GM11168 (cell line): ENCODE measurements around the gene BRF1.
"Not testable (repeated sequence)": the region's sequence is repeated elsewhere in the genome, so short reads cannot be mapped to it uniquely, and the experiment has no call there.

ENCODE experiments used
- in situ Hi-C: fragments of 300-500 bp; cut with MboI; formaldehyde crosslinking; loops from one replicate; pipeline ENCODE4 v1.12.0; 2022; ENCODE audit warnings: low sequenced_read_pairs; ENCODE audit not compliant: unreplicated experiment

Gene BRF1

DNA sequence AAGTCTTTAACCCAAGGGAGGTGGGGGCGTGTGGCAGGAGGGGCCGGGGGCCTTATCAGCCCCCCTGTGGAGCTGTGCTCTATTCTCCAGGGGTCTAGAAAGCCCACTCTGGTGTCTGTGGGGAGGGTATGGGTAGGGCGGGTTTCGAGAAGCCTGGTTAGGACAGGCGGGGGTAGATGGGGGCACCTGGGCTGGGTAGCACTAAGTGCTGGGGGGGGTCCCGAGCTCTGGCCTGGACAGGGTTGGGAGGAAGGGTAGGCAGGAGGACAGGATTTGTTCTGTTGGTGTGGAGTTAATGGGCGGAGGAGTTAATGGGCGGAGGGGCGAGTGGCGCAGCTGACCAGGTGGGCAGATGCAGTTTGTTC is 15.8 kb upstream of the BRF1 start:
- in situ Hi-C loops, result no loop called here

DNA sequence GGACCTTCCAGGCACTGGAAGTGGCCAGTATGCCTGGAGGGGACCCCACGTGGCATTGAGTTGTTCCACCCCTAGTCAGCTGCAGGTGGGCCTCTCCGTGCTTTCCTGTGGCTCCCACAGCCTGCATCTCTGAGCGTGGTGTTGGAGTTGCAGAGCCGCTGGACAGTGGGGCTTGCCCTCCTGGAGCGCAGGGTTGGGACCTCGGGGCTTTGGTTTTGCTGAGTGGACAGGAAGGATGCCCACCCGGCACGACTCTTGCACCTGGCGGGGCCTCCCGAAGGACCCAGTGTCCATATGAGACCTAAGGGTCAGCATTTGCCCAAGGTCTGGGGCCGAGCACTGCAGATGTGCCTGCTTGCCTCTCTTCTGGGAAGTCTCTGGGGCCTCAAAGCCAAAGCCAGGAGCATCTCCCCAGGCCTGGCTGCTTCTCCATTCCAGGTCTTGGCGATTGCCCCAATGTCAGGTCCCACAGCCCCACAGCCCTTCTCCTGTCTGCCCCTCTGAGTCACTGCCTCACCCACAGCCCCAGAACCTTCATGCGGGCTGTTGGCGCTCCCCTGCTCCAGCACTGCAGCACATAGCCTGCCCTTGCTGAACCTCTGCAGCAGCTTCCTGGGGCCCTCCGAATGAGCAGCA is 15.3 kb upstream of the BRF1 start:
- in situ Hi-C loops, result no loop called here

DNA sequence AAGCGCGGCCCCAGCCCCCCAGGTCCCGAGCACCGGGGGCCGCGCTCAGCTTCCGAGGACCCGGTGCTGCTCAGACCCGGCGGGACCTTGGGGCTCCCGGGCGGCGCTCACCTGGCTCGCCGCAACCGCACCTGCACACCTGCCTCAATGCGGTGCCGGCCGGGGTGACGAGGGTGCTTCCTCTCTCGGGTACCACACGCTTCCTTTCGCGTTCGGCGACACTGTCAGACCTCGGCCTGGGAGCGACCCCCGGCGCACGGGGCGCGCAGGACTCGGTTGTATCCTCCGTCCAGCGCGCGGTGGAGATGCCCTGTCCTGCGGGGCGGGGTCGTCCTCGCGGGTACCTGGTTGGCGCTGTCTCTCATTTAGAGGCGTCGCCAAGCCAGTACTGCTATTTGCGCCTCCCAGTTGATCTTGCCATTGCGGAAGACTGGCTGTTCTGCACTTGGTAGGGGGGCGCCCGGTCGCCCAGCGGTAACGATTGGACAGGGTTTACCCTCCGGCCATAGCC is 14.5 kb upstream of the BRF1 start:
- in situ Hi-C loops, result no loop called here

DNA sequence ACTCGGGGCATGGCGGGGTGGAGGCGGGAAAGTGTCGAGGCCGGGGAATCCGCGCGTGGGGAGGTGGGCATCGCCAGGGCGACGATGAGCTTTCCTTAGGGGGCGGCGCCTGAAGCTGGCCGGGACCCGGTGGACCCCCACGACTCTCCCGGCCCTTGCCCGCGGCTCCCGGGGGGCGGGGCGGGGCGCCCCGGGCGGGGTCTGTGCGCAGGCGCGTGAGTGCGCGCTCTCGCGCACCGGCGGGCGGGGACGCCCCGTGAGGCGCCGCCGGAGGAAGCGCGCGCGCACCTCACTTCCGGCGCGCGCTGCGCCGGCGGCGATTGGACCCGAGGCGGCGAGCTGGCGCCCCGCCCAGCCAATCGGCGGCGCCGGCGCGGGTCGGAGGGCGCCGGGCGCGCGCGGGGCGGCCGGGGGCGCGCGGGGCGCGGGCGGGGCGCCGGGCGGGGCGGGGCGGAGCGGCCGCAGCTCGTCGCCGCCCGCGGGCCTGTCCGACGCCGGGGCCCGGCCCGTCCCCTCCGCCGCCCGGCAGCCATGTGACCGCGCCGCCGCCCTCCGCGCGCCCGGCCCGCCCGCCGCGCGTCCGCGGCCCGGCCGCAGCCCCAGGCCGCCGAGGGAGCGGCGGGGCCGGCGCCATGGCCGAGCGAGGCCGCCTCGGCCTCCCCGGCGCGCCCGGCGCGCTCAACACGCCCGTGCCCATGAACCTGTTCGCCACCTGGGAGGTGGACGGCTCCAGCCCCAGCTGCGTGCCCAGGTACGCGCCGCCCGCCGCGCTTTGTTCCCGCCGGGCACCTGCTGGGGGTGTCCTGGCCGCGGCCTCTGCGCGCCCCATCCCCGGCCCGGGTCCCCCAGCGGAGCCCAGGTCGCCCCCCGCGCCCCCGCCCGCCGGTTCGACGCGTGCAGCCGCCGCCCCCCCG is 13.7 kb upstream of the BRF1 start, which contains the start of gene PACS2:
Gene PACS2 (plus strand): TSS at position 462 of the 914 bp plus-strand sequence. CDS start 171 bp downstream, at position 633.
- in situ Hi-C loops, result no loop called here

DNA sequence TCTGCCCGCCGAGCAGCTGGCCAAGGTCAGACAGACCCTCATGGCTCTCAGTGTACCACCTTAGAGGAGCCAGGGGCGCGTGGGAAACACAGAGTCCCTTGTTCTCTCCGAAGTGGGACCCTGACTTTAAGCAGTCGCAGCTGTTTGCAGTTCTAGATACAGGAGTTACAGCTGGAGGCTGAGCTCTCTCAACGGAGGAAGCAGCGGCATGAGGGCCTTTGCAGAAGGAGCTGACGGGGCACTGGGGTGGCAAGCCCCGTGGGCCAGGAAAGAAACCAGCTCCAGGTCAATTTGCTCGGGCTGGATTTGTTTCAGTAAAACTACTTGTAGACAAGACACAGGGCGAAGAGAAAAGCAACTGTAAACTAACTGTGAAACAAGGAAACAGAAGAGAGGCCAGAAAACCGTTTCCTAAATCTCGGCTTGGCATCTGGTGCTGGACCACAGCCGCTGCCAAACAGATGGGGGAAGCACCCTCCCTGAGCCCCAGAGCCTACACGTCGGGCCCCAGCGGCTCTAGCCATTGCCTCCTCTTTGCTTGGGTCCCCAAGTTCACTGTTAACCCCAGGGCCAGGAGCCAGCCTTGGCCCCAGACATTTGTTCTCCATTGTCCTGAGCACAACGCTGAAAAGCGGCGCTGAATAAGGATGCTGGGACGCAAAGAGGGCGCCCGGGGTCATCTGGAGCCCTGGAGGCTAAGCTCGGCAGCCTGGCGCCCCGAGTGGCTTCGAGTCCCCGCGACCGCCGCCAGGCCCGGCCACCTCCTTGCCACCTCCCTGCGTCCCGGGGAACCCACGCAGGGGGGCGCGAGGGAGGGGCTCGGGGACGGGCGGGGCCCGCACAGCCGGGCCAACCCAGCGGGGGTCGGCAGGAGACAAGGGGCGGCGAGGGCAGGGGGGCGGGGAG is 12.8 kb upstream of the BRF1 start:
- in situ Hi-C loops, result no loop called here

DNA sequence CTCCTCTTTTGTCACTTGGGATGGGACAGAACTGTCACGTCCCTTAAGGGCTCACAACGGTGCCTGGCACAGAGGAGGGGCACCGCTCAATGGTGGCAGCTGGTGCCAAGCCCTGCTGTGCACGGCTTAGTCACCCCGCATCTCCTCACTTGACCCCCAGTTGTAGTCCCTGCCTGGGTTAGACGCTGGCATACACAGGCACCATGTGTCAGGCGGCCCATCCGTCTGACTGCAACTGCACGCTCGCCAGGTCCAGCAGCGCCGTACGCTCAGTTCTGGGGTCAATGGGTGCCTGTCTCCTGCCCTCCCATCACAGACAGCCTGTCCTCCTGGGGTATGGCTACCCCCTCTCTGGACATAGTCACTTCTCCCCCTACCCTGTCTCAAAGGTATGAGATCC is 12.2 kb upstream of the BRF1 start:
- in situ Hi-C loops, result no loop called here

DNA sequence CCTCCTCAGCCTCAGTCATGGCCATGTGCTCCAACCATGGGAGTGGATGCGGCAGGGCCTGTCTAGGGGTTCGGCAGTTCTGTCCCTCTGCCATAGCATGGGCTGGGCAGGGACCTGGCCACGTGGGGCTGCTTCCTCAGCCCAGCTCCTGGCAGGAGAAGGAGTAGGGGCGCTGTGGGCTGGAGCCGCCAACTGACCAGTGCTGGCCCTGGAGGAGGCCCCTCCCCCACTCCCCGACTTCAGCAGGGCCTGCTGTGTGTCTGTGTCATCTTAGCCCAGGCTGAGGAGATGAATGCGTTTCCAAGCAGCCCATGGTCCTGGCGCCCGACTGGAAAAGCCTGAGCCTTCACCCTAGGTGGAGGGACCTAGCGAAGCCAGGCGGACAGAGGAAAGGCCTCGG is 11.0 kb upstream of the BRF1 start:
- in situ Hi-C loops, result no loop called here

DNA sequence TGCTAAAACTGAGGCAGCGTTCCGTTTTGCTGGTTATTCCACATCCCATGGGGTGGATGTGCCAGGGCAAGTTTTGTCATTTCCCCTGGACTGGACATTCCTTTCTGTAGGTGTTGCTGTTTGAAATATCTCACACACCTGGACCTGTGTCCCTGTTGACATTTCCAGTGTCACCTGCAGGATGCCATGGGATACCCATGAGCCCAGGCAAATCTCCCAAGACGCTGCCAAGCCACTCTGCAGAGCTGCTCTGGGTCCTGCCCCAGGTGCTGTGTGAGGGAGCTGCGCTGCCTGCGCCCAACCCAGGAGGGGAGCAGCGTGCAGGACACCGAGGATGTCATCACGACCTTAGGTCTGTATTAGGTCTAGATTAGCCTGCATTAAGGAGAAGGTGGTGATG is 8.6 kb upstream of the BRF1 start:
- in situ Hi-C loops, result no loop called here

DNA sequence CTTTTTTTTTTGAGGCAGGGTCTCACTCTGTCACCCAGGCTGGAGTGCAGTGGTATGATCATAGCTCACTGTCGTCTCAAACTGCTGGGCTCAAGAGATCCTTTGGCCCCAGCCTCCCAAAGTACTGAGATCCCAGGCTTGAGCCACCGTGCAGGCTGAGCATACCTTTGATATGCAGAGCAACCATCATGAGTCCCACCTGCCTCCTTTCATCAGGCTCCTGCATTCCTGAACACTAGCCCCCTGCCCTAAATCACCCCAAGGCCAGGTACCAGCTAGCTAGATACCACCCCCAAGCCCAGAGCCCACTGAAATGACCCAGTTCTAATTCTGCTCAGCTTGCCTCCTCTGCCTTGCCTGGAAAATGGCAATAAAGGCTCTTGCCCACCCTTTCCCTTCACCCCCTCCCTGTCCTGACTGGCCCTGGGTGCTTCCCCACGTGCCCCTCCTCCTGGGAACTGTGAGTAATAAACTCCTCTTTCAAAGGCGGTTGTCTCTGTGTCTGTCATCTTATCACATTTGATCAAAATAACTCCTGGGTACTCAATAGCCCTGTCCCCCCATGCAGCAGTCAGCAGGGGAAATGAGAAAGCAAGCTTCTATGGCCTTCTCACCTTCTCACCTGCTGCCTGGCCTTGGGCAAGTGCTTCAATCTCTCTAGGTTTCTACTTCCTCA is 6.4 kb upstream of the BRF1 start:
- in situ Hi-C loops, result no loop called here

DNA sequence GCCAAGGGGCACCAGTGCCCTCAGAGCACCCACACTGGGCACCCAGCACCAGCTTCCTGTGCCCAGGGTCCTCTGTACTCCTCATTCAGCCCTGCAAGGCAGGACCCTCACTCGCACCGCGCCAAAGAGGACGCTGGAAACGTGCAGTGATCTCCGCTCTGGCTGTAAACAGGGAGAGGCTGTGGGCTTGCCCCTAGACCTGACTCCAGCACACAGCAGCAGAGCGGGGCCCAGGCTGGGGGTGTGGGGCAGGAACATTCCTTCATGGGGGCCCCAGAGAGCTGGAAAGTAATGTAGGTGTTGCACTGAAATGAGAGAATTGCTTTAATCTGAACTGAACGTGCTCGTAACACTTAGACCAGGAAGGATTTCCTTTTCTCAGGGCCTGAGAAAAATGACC is 5.0 kb upstream of the BRF1 start:
- in situ Hi-C loops, result no loop called here

DNA sequence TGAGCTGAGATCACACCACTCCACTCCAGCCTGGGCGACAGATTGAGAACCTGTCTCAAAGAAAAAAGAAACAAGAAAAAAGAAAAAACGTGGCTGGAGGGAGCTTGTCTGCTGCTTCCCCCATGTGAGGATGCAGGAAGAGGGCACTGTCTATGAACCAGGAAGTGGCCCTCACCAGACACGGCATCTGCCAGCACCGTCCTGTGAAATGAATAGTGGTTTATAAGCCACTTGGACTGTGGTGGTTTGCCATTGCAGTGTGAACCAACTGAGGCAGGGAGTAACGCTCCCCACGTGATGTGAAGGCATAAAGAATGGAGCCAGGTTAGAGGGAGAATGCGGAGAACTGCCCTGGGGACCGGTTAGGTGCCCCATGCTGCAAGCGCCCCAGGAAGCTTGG is 4.5 kb upstream of the BRF1 start:
- in situ Hi-C loops, result no loop called here

DNA sequence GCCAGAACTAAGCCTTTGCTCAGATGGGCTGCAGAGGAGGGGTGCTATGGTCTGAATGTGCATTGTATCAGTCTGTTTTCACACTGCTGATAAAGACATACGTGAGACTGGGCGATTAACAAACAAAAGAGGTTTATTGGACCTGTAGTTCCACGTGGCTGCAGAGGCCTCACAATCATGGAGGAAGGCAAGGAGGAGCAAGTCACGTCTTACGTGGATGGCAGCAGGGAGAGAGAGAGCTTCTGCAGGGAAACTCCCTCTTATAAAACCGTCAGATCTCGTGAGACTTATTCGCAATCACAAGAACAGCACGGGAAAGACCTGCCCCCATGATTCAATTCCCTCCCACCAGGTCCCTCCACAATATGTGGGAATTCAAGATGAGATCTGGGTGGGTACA is 3.8 kb upstream of the BRF1 start:
- in situ Hi-C loops, result no loop called here

DNA sequence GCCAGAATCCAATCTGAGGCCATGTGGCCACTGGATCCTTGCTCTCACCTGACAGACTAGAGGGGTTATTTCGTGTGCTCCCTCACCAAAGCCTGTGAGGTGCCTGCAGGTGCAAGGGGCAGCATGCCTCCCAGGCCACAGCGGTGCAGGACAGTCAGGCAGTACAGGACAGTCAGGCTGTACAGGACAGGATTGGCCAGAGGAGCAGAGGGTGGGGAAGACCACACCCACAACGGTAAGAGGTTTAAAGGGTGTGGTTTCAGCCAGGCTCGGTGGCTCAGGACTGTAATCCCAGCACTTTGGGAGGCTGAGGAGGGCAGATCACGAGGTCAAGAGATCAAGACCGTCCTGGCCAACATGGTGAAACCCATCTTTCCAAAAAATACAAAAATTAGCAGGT is 3.1 kb upstream of the BRF1 start:
- in situ Hi-C loops, result no loop called here

DNA sequence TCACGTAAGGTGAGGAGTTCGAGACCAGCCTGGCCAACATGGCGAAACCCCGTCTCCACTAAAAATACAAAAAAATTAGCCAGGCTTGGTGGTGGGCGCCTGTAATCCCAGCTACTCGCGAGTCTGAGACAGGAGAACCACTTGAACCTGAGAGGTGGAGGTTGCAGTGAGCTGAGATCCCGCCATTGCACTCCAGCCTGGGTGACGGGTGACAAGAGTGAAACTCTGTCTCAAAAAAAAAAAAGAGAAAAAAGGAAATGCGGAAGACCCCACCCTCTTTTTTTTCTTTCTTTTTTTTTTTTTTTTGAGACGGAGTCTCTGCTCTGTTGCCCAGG is 1.1 kb upstream of the BRF1 start:
- in situ Hi-C loops, result not testable (repeated sequence)

DNA sequence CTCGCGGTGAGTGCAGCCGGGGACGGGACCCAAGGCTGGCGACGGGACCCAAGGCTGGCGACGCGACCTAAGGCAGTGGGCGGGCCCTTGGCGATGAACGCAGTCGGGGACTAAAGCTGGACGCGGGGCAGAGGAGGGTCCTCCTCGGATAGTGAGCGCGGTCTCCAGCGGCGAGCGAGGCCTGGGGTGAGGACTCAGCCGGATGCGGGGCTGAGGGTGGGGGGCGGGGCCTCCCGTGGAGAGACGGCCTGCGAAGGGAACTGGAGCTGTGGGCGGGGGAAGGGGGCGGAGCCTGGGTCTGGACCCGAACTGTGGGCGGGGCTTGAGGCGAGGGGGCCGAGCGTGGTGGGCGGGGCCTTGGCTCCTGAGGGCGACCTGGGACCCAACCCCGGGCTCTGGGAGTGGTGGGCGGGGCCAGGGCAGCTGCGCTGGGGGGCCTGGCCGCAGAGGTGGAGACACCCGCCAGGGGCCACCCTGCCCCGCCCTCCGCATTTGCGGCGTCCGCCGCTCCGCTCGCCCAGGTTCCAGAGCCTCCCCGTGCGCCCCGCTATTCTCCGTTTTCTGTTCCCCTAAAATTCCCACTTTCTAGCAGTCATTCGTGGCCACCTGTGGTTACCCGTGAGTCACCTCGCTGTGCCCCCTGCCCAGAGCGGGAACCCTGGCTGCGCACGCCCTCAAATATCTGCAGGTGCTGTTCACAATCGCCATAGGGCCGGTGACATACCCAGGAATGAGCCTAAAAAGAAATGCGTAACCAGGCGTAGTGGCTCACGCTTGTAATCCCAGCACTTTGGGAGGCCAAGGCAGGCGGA is 508 bp upstream of the BRF1 start:
- in situ Hi-C loops, result no loop called here

DNA sequence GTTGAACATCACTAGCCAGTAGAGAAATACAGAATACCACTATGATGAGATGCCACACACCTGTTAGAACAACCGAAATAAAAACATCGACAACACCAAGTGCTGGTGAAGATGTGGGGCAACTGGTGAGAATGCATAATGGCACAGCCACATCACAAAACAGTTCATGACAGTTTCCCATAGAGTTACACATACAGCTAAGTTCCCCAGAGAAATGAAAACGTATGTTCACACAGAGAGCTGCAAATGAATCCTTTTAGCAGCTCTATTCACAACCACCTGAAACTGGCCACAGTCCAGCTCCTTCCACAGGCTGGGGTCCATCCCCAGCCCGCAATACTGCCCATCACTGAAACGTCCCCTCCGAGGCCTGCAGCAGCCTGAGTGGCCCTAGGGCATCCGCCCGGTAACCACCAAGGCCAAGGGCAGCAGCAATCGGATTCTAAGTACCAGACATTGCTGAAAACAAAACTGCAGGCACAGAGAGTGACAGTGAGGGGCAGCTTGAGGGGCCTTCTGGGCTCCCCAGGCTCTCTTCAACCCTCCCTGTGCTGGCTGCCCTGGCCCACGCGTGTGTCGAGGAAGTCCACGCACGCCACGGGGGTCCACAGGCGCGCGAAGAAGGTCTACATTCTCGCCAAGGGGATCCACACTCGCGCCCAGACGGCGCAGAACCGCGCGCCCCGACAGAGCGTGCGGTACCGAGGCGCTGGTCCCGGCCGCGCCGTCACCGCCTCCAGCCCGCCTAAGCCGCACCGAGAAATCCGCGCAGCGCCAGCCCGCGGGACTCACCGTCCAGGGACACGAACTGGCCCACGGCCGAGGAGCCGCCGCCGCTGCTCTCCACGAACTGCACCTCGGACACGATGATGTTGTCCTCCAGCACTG is 903 bp downstream of the BRF1 start:
- in situ Hi-C loops, result no loop called here

DNA sequence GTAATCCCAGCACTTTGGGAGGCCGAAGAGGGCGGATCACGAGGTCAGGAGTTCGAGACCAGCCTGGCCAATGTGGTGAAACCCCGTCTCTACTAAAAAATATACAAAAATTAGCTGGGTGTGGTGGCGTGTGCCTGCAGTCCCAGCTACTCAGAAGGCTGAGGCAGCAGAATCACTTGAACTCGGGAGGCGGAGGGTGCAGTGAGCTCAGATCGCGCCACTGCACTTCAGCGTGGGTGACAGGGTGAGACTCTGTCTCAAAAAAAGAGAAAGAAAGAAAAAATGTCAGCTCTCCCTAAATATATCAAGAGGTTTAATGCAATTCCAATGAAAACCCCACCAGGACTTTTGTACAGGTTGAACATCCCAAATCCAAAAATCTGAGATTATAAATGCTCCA is 3.5 kb downstream of the BRF1 start:
- in situ Hi-C loops, result not testable (repeated sequence)

DNA sequence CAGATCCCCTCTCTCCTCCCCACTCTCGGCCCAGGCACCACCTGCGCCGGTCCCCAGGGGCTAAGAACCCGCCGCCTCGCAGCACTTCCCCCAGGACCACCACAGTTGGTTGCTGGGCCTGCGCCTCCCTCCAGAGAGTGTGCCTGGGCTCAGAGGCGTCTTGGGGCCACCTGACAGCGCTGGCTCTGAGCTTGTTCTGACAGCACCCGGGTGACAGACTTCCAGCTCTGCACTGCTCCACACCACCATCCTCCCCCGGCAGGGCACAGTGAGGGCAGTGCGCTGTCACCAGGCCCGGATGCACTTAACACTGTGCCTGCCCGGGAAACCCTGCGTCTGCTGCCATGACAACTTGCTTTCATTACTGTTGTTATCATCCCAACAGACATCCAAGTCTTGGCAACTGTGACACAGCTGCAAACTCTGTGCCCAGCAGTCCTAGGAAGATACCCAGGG is 6.6 kb downstream of the BRF1 start:
- in situ Hi-C loops, result no loop called here
